GM19099 (cell line): Measurements from ENCODE around the gene UBAC2.
A peak's percentile ranks its signal among the peaks of the same experiment; 100 is the strongest.

ENCODE experiments used
- POLR2A ChIP-seq: IDR thresholded peaks from 3 replicates; pipeline ENCODE4 v1.6.1; 2011; ENCODE audit warnings: low read depth; ENCODE audit not compliant: insufficient read length; ENCODE audit errors: extremely low read depth

Gene UBAC2

GRCh38 chr13:99416411-99417121 lies 215.9 kb downstream of the UBAC2 start:
- no peak for TF ChIP-seq POLR2A

DNA sequence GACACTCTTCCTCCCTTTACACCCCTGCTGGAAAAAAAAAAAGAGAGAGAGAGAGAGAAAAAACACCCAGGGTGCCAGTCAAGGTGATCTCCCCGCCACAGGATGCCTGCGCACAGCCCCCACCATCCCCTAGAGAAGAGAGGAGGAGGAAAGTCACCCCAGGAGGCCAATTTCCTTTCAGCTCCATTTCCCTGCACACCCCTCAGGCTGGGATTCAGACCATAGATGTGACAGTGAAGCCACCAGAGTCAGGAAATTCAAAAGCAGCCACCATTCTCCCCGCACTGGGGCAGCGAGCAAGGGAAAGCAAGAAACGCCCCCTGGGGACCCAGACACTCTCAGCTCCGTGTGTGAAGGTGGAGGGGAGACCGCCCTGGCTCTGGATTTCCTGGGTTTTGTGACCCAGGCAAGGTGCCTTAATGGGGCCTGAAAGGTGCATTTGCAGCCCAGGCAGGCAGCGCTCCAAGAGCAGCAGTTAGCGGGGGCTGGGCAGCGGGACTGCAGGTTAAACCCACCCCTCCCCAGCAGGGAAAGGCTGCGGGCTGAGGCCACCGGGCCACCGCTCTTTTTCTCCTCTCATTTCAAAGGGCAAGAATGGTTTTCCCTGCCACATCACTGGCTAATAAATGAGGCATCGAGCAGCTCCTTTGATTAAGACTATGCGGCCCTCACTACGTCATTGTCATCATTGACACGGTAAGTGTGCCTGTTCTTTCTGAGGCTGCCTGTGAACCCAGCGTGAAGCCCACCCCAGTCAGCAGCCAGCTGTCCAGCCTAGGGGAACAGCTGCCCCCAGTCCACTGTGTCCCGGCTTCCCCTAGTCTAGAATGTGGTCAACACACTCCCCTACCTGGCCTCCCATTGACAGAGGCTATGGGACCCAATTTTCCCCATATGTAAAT lies 216.8 kb downstream of the UBAC2 start:
- TF ChIP-seq POLR2A: no peak

GRCh38 chr13:99418103-99418842 lies 217.6 kb downstream of the UBAC2 start:
- no peak for TF ChIP-seq POLR2A

GRCh38 chr13:99418843-99419140 lies 218.1 kb downstream of the UBAC2 start:
- no peak for TF ChIP-seq POLR2A

DNA sequence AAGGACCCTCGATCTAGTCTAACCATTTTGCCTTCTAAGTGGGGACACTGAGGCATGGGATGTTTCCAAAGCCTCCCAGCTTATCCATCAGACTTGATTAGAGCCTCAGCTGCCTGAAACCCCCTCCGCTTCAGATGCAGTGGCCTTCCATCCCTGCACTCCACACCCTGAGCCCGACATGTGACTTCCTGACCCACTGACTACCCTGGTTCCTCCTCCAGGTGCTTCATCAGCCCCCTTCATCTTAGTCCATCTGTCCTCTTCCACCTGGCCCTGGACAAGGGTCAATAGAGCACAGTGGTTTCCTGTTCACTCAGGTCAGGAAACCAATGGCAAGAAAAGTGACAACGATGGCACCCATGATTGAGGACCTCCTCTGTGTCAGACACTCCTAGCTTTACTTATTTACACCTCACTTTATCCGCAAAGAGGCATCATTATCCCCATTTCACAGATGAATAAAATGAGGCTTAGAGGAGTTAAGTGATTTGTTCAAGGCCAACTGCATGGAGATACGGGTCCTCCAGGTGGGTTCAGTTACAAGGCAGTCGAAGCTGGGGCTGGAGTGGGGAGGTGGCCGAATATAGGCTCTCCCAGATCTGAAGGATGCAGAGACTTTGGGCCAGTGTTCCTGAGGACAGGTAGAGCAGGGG lies 219.1 kb downstream of the UBAC2 start:
- no peak for TF ChIP-seq POLR2A

GRCh38 chr13:99421271-99421670 lies 220.6 kb downstream of the UBAC2 start:
- TF ChIP-seq POLR2A: no peak

- TF ChIP-seq POLR2A: no peak
Observed at GRCh38 chr13:99421758-99422585, 221.3 kb downstream of the UBAC2 start.

- TF ChIP-seq POLR2A: no peak
Observed at GRCh38 chr13:99422586-99423220, 222.0 kb downstream of the UBAC2 start.

DNA sequence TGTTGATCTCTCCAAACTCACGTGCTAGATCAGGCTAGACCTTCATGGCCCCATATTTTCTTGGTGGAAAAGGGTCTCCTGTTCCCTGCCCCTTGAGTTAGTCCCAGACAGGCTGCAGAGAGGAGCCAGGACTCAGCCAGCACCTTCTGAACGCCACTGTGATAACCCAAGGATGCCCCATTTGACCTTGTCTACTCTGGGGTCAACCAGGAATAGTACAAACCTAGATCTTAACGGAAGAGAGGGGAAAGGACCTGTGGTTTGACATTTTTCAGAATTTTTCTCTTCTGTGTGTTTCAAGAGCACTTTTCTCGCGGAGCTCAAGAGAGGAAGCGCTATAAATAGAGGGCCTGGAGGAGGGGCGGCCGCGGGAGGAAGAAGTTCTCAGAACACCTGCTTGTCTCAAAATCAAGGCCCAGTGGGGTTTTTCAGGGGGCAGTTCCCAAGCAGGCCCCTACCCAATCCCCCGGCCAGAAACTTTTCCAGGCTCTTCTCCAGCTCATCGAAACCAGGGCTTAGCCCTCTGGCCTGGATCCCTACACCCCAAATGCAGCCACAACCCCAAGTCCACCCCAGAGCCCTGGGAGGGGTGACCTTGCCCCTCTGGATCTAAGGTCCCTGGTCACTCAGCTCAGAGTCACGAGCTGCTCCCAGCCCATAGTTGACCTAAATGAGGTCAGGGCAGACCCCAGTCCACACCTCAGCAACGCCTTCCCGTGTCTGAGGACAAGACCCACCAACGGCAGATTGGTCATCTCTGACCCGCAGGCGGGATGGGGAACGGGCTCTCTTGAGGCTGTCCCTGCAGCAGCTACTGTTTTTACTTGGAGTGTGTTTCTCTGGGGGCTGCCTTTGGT lies 225.1 kb downstream of the UBAC2 start:
- TF ChIP-seq POLR2A: peak; percentile 38

DNA sequence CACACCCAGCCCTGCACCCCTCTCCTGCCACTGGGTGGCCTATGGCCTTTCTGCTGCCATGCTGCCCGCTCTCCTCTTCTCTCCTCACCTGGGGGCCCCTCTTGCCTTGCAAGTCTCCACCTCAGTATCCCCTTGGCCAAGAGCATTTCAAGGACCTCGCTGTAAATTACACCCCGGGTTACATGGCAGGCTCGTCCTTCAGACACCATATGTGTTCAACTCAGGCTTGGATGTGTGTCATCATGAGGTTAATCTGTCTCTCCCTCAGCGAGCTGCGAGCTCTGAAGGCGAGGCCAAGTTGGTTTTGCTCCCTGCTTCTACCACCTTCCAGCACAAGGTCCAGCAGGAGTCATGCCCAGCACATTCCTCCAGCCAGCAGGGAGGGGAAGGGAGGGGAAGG lies 225.8 kb downstream of the UBAC2 start:
- no peak for TF ChIP-seq POLR2A

GRCh38 chr13:99429670-99430069 lies 229.0 kb downstream of the UBAC2 start:
- TF ChIP-seq POLR2A: no peak

- no peak for TF ChIP-seq POLR2A
Observed at GRCh38 chr13:99431927-99432608, 231.4 kb downstream of the UBAC2 start.
